ENCODE data around the gene SEPSECS. TPM values are rescaled to one million over a fixed set of nuclear protein-coding genes. Genes with fewer than 3 reads are reported as not detected.
"Not testable (repeated sequence)": the region's sequence is repeated elsewhere in the genome, so short reads cannot be mapped to it uniquely, and the experiment has no call there.

Gene SEPSECS
- total RNA-seq, 1 experiment from 2014 or later = 7.5 TPM

GRCh38 chr4:25089051-25089763, 71.0 kb downstream of the SEPSECS start:
- no TSS peak for BruUV-seq (replicated peaks)
- no peak for DNase-seq
- Mint-ChIP-seq H3K36me3 (ENCODE audit: insufficient read depth, unreplicated experiment) (no peaks in the 10 kb centered on the region), H3K27me3 (ENCODE audit: unreplicated experiment) (peaks cover 13% of the 10 kb centered on the region), H3K27ac (ENCODE audit: unreplicated experiment) (no peak overlapping the region), H3K4me1 (ENCODE audit: low read depth, unreplicated experiment) (no peaks in the 10 kb centered on the region), H3K9me3 (ENCODE audit: low read depth, unreplicated experiment) (peaks cover 4% of the 10 kb centered on the region), H3K4me3 (ENCODE audit: low read depth, unreplicated experiment) (no peak overlapping the region)
- CTCF ChIA-PET = no interaction called here
- intact Hi-C loops (cut with micrococcal nuclease; ENCODE audit: unreplicated experiment) = no loop called here
- no peak for TF ChIP-seq CTCF (IDR thresholded peaks at IDR 0.05; ENCODE audit: unreplicated experiment)

- Mint-ChIP-seq H3K36me3 (ENCODE audit: insufficient read depth, unreplicated experiment) (no peaks in the 10 kb centered on the region), H3K27ac (ENCODE audit: unreplicated experiment) (no peak overlapping the region), H3K9me3 (ENCODE audit: low read depth, unreplicated experiment) (peaks cover 4% of the 10 kb centered on the region), H3K4me1 (ENCODE audit: low read depth, unreplicated experiment) (peaks cover 7% of the 10 kb centered on the region), H3K4me3 (ENCODE audit: low read depth, unreplicated experiment) (no peak overlapping the region), H3K27me3 (ENCODE audit: unreplicated experiment) (peaks cover 13% of the 10 kb centered on the region)
- no peak for DNase-seq
- TF ChIP-seq CTCF (IDR thresholded peaks at IDR 0.05; ENCODE audit: unreplicated experiment) = no peak
- BruUV-seq (replicated peaks) = no TSS peak
- intact Hi-C loops (cut with micrococcal nuclease; ENCODE audit: unreplicated experiment) = no loop called here
- CTCF ChIA-PET = no interaction called here
These were observed 71.9 kb downstream of the SEPSECS start for GRCh38 chr4:25088093-25088952.

- Mint-ChIP-seq H3K36me3 (ENCODE audit: insufficient read depth, unreplicated experiment) (no peaks in the 10 kb centered on the region), H3K4me3 (ENCODE audit: low read depth, unreplicated experiment) (no peak overlapping the region), H3K27ac (ENCODE audit: unreplicated experiment) (no peak overlapping the region), H3K27me3 (ENCODE audit: unreplicated experiment) (no peaks in the 10 kb centered on the region), H3K9me3 (ENCODE audit: low read depth, unreplicated experiment) (no peaks in the 10 kb centered on the region), H3K4me1 (ENCODE audit: low read depth, unreplicated experiment) (peaks cover 30% of the 10 kb centered on the region)
- intact Hi-C loops (cut with micrococcal nuclease; ENCODE audit: unreplicated experiment) = no loop called here
- CTCF ChIA-PET = no interaction called here
- no peak for DNase-seq
- no TSS peak for BruUV-seq (replicated peaks)
- no peak for TF ChIP-seq CTCF (IDR thresholded peaks at IDR 0.05; ENCODE audit: unreplicated experiment)
These were observed 74.6 kb downstream of the SEPSECS start for GRCh38 chr4:25085671-25086070.

- H3K4me1 Mint-ChIP-seq (ENCODE audit: low read depth, unreplicated experiment) = peaks cover 47% of the 10 kb centered on the region
- H3K27ac Mint-ChIP-seq (ENCODE audit: unreplicated experiment); H3K36me3 Mint-ChIP-seq (ENCODE audit: insufficient read depth, unreplicated experiment); CTCF ChIA-PET; H3K27me3 Mint-ChIP-seq (ENCODE audit: unreplicated experiment); intact Hi-C loops (cut with micrococcal nuclease; ENCODE audit: unreplicated experiment); H3K4me3 Mint-ChIP-seq (ENCODE audit: low read depth, unreplicated experiment); BruUV-seq (replicated peaks); H3K9me3 Mint-ChIP-seq (ENCODE audit: low read depth, unreplicated experiment); DNase-seq: not testable (repeated sequence)
These were observed 76.8 kb downstream of the SEPSECS start for GRCh38 chr4:25083441-25083840.
